DOHH2 (cell line): ENCODE results near the gene ABCA2.

Experiments used
- EZH2phosphoT487 ChIP-seq: fragments of 200-600 bp; sonication (generic); IDR thresholded peaks from 2 replicates; pipeline ENCODE4 v1.6.1; 2017; ENCODE audit warnings: borderline replicate concordance, mild to moderate bottlenecking, antibody characterized with exemption, low read length, moderate library complexity, mixed read lengths
- TF ChIP-seq, protein P1 (sequence below): fragments of 200-600 bp; sonication (generic); IDR thresholded peaks from one replicate; pipeline ENCODE4 v1.5.1; 2014; ENCODE audit warnings: antibody characterized with exemption, mild to moderate bottlenecking, low read depth, low read length; ENCODE audit not compliant: poor library complexity, severe bottlenecking

DNA sequence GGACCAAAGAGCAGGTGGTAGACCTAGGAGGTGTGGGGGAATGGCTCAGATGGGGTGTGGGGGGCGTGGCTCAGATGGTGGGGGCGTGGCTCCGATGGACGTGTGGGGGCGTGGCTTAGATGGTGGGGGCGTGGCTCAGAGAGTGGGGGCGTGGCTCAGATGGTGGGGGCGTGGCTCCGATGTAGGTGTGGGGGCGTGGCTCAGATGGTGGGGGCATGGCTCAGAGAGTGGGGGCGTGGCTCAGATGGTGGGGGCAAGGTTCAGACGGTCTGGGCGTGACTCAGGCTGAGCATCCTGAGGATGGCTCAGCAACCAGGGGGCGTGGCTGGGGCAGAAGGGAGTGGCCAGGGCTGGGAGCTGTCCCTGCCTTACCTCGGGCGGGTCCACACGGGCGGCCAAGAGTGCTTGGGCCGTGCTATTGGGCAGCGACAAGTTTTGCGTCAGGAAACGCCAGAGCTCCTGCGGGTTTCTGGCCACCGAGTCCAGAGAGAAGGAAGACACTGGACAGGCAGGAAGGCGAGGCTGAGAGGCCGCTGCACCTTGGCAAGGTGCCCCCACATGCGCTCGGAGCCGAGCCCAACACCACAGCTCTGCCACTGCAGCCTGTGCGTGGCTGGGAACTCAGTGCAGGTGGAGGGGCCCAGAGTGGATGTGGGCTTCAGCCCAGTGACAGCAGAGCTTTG is 5.9 kb downstream of the ABCA2 start:
- TF ChIP-seq, protein P1, sequence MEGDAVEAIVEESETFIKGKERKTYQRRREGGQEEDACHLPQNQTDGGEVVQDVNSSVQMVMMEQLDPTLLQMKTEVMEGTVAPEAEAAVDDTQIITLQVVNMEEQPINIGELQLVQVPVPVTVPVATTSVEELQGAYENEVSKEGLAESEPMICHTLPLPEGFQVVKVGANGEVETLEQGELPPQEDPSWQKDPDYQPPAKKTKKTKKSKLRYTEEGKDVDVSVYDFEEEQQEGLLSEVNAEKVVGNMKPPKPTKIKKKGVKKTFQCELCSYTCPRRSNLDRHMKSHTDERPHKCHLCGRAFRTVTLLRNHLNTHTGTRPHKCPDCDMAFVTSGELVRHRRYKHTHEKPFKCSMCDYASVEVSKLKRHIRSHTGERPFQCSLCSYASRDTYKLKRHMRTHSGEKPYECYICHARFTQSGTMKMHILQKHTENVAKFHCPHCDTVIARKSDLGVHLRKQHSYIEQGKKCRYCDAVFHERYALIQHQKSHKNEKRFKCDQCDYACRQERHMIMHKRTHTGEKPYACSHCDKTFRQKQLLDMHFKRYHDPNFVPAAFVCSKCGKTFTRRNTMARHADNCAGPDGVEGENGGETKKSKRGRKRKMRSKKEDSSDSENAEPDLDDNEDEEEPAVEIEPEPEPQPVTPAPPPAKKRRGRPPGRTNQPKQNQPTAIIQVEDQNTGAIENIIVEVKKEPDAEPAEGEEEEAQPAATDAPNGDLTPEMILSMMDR, result no peak
- TF ChIP-seq EZH2phosphoT487, result no peak
